ENCODE results near the gene TK2.
"Not testable (repeated sequence)": the region's sequence is repeated elsewhere in the genome, so short reads cannot be mapped to it uniquely, and the experiment has no call there.

TK2 gene

DNA sequence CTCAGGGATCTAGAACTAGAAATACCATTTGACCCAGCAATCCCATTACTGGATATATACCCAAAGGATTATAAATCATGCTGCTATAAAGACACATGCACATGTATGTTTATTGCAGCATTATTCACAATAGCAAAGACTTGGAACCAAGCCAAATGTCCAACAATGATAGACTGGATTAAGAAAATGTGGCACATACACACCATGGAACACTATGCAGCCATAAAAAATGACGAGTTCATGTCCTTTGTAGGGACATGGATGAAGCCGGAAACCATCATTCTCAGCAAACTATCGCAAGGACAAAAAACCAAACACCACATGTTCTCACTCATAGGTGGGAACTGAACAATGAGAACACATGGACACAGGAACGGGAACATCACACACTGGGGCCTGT, 48.4 kb downstream of the TK2 start:
- DNase-seq: not testable (repeated sequence)

DNA sequence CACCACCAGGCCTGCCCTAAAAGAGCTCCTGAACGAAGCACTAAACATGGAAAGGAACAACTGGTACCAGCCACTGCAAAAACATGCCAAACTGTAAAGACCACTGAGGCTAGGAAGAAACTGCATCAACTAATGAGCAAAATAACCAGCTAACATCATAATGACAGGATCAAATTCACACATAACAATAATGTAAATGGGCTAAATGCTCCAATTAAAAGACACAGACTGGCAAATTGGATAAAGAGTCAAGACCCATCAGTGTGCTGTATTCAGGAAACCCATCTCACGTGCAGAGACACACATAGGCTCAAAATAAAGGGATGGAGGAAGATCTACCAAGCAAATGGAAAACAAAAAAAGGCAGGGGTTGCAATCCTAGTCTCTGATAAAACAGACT, 52.0 kb downstream of the TK2 start:
- DNase-seq: not testable (repeated sequence)

DNA sequence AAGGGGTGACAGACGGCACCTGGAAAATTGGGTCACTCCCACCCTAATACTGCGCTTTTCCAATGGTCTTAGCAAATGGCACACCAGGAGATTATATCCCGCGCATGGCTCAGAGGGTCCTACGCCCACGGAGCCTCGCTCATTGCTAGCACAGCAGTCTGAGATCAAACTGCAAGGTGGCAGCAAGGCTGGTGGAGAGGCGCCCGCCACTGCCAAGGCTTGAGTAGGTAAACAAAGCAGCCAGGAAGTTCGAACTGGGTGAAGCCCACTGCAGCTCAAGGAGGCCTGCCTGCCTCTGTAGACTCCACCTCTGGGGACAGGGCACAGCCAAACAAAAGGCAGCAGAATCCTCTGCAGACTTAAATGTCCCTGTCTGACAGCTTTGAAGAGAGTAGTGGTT, 53.7 kb downstream of the TK2 start:
- not testable (repeated sequence) for DNase-seq

DNA sequence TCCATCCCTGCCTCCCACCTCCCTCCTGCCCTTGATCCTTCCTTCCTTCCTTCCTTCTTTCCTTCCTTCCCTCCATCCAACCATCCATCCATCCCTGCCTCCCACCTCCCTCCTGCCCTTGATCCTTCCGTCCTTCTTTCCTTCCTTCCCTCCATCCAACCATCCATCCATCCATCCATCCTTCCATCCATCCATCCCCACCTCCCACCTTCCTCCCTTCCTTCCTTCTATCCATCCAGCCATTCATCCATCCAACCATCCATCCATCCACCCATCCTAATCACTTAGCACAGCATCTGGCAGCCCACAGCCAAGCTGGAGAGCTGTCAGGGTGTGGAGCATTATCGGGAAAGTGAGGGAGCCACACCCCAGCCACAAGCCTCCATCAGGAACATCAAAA, 54.5 kb downstream of the TK2 start:
- DNase-seq: no peak

DNA sequence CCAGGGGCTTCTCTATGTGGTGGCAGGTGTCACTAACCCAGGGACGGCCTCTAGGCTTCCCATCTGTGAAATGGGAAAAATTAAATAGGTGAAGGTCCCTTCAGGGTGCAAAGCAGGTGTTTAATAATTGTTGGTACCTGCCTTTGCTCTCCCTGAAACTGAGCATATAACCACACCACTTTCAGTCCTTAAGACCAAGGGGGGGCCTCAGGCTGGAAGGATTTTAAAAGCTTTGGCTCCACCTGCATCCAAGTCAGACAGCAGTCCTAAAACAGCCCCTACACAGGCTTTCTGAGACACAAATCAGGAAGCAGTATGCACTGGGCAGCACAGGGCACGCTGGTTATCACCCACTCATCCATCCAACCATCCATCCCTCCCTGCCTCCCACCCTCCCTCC, 55.0 kb downstream of the TK2 start:
- no peak for DNase-seq

DNA sequence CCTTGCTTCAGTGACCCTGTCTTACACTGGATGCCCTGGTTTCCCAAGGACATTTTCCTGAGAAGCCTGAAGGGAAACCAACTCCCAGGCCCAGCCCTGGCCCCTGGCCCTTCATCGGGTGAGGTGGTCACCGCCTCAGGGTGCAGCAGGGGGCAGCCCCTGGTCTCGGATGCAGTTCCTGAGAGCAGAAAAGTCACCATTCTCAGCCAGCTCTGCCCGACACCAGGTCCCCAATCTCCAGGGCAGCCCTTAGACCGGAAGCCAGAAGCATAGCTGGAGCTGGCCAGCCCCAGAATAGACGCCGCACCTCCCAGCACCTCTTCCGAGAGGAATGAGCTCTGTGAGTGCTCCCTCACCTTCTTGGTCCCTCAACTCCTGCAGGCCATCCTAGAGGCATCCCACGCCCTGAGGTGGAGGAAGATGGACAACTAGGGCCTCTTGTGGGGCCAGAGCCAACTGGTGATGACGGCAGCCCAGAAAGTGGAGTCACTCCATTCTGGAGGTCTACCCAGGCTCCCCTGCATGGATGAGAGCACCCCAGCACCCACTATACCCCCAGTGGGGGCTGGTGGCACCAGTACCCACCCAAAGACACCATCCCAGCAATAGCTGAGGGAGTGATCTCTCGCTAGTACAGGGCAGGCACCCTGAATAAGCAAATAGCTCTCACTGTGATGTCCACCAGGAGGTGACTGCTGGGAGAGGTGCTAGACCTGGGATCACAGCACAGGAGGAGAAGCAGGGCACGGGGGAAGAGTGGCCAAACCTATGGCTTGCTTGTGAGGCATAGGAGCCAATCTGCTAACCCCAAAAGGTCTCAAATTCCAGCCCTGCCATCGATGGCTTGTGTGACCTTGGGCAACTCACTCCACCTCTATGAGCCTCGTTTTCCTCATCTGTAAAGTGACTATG, 56.2 kb downstream of the TK2 start:
- DNase-seq: no peak

DNA sequence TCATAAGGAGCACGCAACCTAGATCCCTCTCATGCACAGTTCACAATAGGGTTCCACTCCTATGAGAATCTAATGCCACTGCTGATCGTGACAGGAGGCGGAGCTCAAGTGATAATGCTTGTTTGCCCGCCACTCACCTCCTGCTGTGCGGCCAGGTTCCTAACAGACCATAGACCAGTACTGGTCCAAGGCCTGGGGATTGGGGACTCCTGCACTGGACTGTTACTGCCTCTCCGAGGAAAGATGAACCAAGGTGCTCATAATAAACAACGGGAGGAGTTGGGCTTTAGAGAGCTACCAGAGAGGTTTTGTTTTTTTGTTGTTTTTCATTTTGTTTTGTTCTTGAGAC, 58.2 kb downstream of the TK2 start:
- no peak for DNase-seq

DNA sequence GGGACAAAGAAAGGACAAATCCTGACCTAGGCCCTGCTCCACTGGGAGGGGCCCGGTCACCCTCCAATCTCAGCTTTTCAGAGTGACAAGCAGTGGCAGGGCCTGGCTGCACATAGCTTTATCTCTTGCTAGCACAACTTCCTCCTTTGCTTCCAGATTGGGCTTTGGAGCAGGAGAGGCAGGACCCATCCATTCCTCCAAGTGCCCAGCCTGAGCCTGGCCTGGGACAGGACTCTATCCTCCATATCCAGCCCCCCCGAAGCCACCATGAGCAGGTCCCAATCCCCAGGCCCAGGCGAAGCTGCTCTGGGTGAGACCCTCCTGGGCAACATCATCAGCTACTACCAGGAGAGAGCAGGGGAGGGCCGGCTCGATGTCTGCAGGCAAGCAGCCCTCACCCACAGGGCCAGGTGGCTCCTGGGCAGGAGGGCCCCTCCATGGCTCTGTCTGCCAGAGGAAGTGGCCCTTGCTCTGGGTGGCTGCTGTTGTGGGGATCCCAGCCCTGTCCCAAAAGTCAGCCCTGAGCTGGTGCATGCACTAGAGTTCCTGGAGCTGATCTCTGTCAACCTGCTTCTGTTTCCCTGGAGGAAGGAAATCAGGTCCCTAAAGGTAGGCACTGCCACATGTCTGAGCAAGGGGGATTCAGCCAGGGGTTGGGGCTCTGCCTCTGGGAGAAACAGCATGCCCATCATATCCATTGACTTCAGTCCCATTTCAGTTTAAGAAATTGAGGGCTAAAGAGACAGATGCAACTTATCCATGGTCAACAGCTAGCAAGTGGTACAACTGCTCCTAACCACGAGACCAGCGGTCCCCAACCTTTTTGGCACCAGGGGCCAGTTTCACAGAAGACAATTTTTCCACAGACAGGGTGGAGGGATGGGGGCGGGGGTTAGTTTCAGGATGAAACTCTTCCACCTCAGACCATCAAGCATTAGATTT, 58.9 kb downstream of the TK2 start:
- DNase-seq: peak; percentile 14

DNA sequence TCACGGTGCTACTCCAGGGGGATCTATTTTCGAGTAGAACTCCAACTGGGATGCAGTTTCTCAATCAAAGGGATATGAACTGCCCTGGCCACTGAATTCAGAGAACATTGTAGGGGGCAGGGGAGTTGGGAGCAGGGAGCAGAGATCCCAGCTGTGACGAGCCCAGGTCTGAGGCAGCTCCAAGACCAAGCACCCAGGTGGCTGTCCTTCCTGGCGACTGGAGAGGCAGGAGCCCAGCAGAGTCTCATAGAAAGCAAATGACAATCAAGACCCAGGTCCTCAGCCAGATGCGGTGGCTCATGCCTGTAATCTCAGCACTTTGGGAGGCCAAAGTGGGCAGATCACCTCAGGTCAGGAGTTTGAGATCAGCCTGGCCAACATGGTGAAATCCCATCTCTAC, 60.1 kb downstream of the TK2 start:
- DNase-seq: no peak

DNA sequence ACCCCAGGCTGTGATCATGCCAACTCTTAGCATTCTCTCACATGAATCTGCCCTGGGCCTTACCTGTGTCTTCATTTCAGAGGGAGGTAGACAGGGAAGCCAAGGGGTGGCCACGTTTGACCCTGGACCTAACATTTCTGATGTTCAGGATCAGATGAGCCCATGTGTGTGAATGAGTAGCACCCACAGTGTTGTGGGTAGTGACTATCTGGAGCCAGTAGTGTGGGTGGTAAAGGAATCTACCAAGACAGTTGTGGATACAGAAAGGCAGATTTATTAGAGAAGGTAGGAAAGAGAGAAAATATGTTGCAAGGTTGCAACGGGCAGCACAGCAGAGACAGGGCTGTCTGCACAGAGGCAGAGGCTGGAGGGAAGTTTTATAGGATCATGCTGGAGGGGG, 60.5 kb downstream of the TK2 start:
- DNase-seq: no peak

DNA sequence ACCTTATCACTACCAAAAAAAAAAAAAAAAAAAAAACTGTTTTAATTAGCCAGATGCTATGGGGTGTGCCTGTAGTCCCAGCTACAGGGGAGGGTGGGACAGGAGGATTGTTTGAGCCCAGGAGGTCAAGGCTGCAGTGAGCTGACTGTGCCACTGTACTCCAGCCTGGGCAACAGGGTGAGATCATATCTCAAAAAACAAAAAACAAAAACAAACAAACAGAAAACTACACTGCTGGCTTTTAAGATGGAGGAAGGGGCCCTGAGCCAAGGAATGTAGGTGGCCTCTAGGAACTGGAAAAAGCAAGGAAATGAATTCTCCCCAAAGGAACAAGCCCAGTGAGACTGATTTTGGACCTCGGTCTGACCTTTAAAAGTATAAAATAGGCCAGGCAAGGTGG, 61.4 kb downstream of the TK2 start:
- no peak for DNase-seq

DNA sequence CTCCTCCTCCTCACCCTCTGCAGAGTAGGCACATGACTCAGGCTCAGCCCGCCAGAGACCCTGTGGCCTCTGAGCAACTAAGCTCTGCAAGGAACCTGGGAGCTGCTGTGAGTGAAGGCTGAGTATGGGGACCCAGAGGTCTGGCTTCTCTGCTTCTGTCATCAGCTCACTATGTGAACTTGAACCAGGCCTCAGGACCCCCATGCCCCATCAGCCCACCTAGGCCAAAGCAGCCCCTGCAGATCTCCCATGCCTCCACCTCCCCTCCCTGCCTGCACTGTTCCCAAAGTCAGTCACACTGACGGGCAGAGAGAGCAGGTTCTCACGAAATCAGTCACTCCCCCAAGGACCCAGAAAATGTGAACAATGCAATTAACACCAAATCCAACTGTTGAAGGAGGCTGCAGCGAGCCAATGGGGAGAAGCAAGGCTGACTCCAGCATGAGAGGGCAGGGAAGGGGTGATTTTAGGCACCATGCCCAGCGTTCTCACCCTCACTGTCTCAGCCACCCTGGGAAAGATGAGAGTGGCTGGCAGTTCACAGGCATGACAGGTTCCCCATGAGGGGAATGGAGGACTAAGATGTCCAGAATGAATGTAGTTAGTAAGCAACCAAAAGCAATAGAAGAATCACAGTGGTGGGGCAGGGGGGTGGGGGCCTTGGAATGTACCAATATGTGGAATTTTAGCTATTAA, 62.2 kb downstream of the TK2 start:
- DNase-seq: peak; percentile 56

DNA sequence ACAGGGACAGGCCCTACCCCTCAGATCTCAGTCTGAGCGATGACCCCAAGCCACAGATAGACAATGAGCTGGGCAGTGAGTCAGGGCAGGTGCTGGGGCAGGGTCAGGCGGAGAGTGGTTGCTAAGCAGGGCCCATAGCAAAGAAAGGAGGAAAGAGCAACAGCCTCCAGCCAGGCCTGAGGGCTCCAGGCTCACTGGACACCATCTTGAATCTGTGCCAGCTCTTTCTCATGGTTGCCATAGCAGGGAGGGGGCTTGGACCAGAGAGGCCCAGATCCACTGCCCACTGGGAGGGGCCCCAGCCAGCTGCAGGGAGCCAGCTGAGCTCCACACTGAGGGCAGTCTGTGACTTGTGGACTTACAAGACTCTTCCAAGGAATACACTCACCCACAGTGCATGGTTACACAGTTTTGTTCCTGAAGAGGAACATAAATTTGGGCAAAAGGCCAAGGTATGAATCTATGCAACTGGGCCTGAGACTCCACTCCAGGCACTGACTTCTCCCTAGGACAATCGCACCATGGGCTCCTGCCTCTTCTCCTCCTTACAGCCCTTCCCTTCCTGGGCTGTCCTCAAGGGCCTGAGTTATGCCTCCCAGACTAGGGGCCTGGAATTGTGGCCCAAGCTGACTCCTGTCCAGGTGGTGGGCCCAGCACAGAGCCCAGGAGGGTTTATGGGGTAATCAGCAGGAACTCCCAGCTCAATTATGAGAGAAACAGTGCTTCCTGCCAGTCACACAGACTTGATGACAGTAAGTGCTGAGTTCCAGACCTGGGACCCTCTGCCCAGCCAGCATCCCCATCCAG, 62.9 kb downstream of the TK2 start:
- no peak for DNase-seq

DNA sequence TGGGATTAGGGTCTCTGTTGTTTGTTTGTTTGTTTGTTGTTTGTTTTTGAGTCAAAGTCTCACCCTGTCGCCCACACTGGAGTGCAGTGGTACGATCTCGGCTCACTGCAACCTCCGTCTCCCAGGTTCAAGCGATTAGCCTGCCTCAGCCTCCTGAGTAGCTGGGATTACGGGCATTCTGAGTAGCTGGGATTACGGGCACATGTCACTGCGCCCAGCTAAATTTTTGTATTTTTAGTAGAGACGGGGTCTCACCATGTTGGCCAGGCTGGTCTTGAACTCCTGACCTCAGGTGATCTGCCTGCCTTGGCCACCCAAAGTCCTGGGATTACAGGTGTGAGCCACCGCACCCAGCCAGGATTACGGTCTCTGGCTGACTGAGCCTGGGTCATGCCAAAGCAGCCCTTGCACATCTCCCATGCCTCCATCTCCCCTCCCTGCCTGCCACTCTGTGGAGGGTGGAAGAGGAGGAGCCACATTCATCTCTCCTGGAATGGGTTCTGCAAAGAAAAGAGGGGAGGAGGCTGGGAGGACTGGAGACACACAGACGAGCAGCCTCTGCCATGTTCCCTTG, 63.6 kb downstream of the TK2 start:
- DNase-seq: no peak

DNA sequence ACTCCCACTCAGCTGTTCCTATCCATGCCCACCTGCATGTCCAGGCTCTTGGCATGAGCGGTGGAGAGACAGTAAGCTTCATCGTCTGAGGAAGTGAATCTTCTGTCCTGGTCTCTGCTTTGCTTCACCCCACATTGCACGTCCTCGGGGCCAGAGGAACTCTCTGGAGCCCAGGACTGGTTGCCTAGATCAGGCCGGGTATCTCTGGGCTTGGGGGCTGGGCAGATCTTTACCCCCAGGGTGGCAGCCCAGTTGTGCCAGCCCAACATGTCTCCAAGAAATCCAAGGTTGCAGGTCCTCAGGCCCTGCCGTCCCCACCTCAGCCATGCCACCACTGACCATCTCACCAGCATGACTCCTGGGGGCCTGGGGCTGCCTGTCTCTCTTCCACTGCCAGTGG, 64.5 kb downstream of the TK2 start:
- DNase-seq: no peak

DNA sequence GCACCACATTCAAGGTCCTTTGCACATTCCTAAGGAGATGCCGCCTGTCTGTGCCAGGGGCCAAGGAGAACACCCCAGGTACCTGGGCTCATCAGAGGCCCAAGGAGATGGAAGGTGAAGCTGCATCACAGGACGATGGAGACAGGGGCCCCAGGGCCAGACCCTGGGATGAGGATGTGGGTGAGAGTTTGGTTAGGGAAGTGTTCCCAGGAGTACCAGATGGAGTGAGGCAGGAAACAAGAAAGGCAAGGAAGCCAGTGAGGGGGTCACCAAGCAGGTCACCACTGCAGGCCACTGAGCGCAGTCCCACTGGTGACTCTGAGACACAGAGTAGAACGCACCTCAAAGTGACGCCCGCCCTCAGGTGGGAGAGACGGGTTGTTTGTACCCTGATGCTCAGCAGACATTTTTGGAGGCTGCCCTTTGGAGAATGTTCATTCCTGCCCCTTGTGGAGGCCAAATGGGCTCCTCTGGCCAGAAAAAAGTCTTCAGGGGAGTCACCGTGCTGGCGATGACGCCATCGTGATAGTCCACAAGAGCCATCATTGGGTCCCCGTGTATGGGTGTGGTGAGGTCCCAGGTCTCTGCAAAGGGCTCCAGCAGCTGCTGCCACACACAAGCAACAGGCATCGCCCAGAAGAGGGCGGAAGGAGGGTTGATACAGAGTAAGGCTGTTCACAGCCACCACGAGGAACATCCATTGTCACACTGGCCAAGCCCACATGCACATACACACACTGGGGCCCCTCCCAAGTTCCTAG, 65.3 kb downstream of the TK2 start:
- DNase-seq: no peak

DNA sequence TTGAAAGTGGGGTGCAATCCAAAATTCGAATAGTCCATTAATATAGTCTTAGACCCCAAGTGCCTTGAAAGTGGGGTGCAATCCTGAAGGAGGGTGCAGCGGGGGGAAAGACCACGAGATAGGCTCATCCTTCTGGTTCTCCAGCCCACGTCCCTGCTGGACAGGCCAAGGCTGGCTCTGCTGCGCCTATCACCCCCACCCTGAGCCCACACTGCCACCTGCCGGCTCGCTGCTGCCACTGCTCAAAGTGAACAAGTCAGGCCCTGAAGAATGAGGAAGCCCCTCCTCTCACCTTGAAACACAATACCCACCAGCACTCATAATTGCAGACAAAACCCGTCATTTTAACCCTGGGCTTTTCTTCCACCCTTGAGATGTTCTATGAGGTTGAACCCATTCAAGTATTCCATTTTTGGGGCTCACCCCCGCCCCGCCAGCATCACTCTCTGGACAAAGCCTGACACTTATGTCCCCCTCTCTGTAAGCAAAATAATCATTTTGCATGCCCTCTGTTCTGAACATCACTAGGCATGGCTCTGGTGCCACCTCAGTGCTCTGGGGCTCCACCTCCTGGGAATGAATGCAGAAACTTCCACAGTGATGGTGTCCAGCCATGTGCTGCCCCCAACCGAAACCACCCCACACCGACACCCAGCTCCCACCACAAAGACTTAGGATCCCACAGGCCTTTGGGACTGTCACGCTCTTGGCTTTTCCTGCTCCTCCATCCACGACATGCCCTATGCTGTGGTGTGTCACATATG, 66.1 kb downstream of the TK2 start:
- DNase-seq: peak; percentile 90

DNA sequence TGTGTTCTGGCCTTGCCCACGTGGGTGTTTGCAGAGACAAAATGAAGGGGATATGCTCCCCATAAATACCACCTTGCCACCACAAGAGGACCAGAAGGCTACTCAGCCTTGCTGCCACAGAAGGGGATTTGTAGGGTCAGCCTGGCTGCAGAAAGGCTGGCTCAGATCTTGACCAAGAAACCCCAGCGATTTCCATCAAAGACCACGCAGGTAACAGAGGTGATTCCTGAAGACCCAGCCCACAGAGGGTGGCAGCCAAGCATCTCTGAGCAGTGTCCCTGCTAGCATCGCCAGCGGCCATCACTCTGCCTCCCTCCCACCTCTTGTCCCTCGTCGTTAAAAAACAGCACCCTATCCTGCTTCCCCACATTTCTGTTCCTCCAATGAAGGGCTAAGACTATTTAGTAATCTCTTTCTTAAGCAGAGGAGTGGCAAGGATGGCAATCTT, 68.0 kb downstream of the TK2 start:
- peak; percentile 30 for DNase-seq

DNA sequence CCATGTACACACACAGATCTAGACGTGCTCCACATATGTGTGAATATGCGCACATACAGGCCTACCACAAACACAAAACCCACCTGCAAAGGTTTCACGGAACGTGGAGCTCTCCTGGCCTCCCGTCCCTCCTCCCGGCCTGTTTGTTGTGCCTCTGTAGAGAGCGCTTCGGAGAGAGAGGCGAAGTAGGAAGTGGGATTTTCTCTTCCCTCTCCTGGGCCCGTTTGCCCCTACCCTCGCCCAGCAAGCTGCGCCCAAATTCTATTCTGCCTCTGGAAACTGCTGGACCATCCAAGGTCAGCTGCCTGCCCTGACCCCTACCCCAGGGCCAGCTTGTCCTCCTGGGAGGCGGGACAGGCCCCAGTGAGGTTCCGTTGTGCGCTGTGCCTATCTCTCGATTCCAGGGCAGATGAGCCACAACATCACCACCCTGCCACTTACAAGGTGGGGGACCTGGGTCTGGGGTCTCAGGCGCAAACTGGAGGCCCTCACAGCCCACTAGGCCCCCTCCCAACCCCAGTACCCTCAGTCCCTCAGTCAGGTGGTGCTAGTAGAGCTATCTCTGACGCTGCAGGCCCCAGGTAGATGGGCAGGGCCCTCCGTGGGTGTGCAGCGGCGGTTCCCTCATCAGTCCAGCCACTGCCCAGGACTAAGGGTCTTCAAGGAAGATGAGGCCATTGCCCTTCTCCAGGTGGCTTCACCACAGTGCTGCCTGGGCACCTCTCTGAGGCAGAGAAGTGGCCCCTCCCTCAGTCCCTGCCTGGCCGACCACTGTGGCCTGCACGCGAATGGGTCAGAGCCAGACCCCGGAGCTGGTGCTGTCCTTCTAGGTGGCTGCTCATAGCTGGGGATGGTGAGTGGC, 68.6 kb downstream of the TK2 start:
- DNase-seq: peak; percentile 56
